CD4-positive, alpha-beta T cell treated with Interleukin-12 subunit alpha and Interleukin-12 subunit beta, for 1 hour (primary cell): ENCODE data around the gene ELOVL6.

Source experiments
- DNase-seq: peaks from one replicate; pipeline ENCODE4 v3.0.0-alpha.2; 2020

Gene ELOVL6

GRCh38 chr4:110019153-110019552 is 179.3 kb downstream of the ELOVL6 start:
- no peak for DNase-seq

GRCh38 chr4:110014233-110014632 is 184.2 kb downstream of the ELOVL6 start:
- no peak for DNase-seq

- DNase-seq = no peak
Observed at GRCh38 chr4:110012917-110013316, 185.5 kb downstream of the ELOVL6 start.

- no peak for DNase-seq
Observed at GRCh38 chr4:110010797-110011196, 187.6 kb downstream of the ELOVL6 start.

- no peak for DNase-seq
Observed at GRCh38 chr4:110009550-110009949, 188.9 kb downstream of the ELOVL6 start.

- DNase-seq = no peak
Observed at GRCh38 chr4:110008540-110008939, 189.9 kb downstream of the ELOVL6 start.

- no peak for DNase-seq
Observed at GRCh38 chr4:110007217-110007616, 191.2 kb downstream of the ELOVL6 start.

GRCh38 chr4:110005461-110006056 is 192.9 kb downstream of the ELOVL6 start:
- peak; percentile 67 for DNase-seq

- no peak for DNase-seq
Observed at GRCh38 chr4:110004556-110004955, 193.9 kb downstream of the ELOVL6 start.

- DNase-seq = no peak
Observed at GRCh38 chr4:110003401-110004187, 194.8 kb downstream of the ELOVL6 start.

GRCh38 chr4:110002326-110002725 is 196.1 kb downstream of the ELOVL6 start:
- DNase-seq = no peak

GRCh38 chr4:109999585-109999912 is 198.9 kb downstream of the ELOVL6 start:
- no peak for DNase-seq

GRCh38 chr4:109998867-109999584 is 199.4 kb downstream of the ELOVL6 start:
- peak; percentile 75 for DNase-seq

- no peak for DNase-seq
Observed at GRCh38 chr4:109996526-109996925, 201.9 kb downstream of the ELOVL6 start.
